DMS79 (cell line): ENCODE measurements around the gene TAS2R16.
"Not testable (repeated sequence)": the region's sequence is repeated elsewhere in the genome, so short reads cannot be mapped to it uniquely, and the experiment has no call there.

ENCODE experiments used
- DNase-seq: peaks from one replicate; lab custom pipeline; 2025; lab: John Stamatoyannopoulos, UW

TAS2R16 gene

GRCh38 chr7:122972056-122972455, 23.4 kb downstream of the TAS2R16 start:
- DNase-seq: no peak

GRCh38 chr7:122970740-122971725, 24.5 kb downstream of the TAS2R16 start:
- DNase-seq: no peak

- no peak for DNase-seq
Measured at GRCh38 chr7:122968389-122968788, 27.1 kb downstream of the TAS2R16 start.

DNA sequence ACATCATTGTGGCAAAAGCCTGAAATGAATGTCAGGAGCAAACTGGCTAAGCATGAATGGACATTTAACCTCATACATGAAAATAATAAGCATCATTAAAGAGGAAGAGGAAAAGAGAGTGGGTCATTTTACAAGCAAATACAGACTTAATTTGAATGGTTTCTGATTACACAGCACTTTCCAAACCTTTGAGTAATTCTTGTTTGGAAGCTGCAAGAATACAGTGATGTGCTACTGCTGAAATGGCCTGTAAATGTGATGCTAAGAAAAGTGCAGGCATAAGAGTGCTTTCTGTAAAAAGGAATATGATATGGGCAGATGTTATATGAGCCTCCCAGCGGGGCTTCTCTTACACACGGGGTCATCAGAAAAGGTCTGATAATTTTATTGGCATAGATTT, 30.2 kb downstream of the TAS2R16 start:
- no peak for DNase-seq

- not testable (repeated sequence) for DNase-seq
Measured at GRCh38 chr7:122953678-122954077, 41.8 kb downstream of the TAS2R16 start.

- no peak for DNase-seq
Measured at GRCh38 chr7:122951006-122951405, 44.5 kb downstream of the TAS2R16 start.

DNA sequence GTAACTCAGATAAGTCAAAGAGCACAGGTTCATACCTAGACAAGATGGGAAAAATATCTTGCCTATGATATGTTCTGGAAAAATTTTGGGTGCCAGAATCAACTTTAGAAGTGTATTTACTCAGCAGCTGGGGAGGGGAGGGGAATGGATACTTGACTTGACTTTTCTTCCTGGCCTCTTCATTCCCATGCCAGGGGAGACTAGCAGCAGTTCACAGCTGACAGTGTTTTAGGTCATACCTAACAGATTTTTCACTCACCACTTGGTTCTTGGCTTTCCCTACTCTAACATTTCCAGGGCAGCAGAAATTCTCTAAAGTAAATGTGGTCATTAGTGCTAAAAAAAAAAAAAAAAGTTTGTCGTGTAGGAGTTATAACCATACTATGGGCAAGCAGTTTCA, 46.3 kb downstream of the TAS2R16 start:
- DNase-seq: no peak
